ENCODE results near the gene SETD7. TPM values are rescaled to one million over a fixed set of nuclear protein-coding genes. Genes with fewer than 3 reads are reported as not detected.

SETD7 gene
- total and polyA plus RNA-seq, 2 donors (not counting 1 experiment from before 2014, with no cell fraction given): 5.1 to 13.0 TPM

DNA sequence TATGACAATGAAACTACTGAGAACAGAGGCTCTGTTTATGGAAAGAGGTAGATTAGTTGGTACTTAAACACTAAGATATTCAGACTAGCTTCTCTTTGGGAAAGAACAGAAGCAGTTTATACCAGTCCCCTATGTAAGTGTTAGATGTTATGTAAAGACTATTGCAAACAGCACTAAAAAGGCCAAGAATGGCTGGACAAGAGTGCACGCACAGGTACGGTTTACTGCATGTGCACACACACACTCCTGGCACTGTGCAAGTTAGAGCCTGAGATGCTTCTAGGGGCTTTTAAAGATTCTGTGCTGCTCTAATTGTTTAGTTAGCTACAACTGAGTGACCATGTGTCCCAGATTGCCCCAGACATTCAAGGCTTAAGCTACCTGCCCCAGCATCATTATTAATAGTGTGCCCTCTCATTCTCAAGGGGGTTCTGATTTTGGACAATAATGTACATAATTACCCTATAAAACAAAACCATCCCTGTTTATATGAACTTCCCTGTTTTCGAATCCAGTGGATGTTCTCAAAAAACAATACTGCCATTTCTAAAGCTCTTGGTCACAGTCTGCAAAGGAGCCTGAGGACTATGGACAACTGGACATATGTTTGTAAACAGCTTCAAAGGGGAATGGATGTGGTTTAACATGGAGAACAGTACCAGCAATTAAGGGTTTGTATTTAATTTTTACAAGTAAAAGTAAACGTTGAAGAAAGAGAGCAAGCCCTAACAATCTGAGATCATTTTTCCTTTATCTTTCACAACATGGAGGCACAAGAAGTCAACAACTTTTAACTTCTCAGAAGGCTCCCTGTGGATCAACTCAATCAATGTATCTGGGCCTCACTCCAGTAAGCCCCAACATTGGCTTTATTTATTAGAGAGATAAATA, 2.0 kb downstream of the SETD7 start:
- no peaks in the 10 kb centered on the region for H3K27me3 Mint-ChIP-seq
- TF ChIP-seq, protein P1, sequence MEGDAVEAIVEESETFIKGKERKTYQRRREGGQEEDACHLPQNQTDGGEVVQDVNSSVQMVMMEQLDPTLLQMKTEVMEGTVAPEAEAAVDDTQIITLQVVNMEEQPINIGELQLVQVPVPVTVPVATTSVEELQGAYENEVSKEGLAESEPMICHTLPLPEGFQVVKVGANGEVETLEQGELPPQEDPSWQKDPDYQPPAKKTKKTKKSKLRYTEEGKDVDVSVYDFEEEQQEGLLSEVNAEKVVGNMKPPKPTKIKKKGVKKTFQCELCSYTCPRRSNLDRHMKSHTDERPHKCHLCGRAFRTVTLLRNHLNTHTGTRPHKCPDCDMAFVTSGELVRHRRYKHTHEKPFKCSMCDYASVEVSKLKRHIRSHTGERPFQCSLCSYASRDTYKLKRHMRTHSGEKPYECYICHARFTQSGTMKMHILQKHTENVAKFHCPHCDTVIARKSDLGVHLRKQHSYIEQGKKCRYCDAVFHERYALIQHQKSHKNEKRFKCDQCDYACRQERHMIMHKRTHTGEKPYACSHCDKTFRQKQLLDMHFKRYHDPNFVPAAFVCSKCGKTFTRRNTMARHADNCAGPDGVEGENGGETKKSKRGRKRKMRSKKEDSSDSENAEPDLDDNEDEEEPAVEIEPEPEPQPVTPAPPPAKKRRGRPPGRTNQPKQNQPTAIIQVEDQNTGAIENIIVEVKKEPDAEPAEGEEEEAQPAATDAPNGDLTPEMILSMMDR (IDR thresholded peaks at IDR 0.05): no peak
- TF ChIP-seq EZH2 (IDR thresholded peaks at IDR 0.05; ENCODE audit: borderline replicate concordance, insufficient read depth, low read depth, low read length, poor library complexity, severe bottlenecking): no peak
- Histone ChIP-seq H3K9ac (ENCODE audit: low read length) (no peak overlapping the region), H3K4me3 (ENCODE audit: control extremely low read depth in 1 of 5, extremely low read depth in 1 of 5, insufficient read depth in 1 of 5, low read depth in 2 of 5, low read length in 4 of 5) (no peak overlapping the region), H4K20me1 (ENCODE audit: control insufficient read depth, insufficient read depth, low read length, poor library complexity, severe bottlenecking) (peaks cover 19% of the 10 kb centered on the region), H3K27ac (ENCODE audit: low read length in 2 of 2) (peak overlapping the region in 1 of 2 donors; percentile 98), H3K79me2 (ENCODE audit: control insufficient read depth, insufficient read depth, low read length) (peaks cover 65% of the 10 kb centered on the region), H3K9me3 (ENCODE audit: control extremely low read depth in 1 of 3, control insufficient read depth in 2 of 3, insufficient read depth in 1 of 3, low read length in 2 of 3) (no peaks in the 10 kb centered on the region), H3K27me3 (replicated peaks in 1 of 4; ENCODE audit: control extremely low read depth in 1 of 4, control insufficient read depth in 3 of 4, insufficient read depth in 4 of 4, low read length in 3 of 4) (no peaks in the 10 kb centered on the region), H3K4me2 (replicated peaks; ENCODE audit: low read depth, low read length, poor library complexity, severe bottlenecking) (peak overlapping the region; percentile 87), H2AFZ (ENCODE audit: insufficient read depth, low read depth, low read length, poor library complexity, severe bottlenecking) (no peak overlapping the region), H3K4me1 (ENCODE audit: control insufficient read depth in 2 of 2, insufficient read depth in 2 of 2, low read length in 2 of 2) (peaks cover 24 to 25% of the 10 kb centered on the region in 2 donors), H3K36me3 (replicated peaks in 1 of 2; ENCODE audit: control extremely low read depth in 1 of 2, control insufficient read depth in 1 of 2, extremely low read depth in 1 of 2, insufficient read depth in 2 of 2, low read length in 1 of 2) (no peaks in the 10 kb centered on the region)
- H3K9me3 Mint-ChIP-seq (ENCODE audit: insufficient read depth): no peaks in the 10 kb centered on the region
- DNase-seq (no peak), ATAC-seq (ENCODE audit: low read depth) (no peak)
- peaks cover 57% of the 10 kb centered on the region for H3K4me1 Mint-ChIP-seq
- intact Hi-C loops (cut with micrococcal nuclease): loop anchor here (2.0 kb wide), 1 partner anchor 23 kb away; no protein-coding TSS in a partner anchor
- ChIA-PET CTCF (interaction anchor here (0.6 to 4.4 kb wide), 5 partner anchors 9 to 523 kb away, joined by 3 to 24 read pairs (median 5); no protein-coding TSS in a partner anchor), POLR2A (interaction anchor here (0.6 to 0.7 kb wide), 3 partner anchors 9 to 144 kb away, joined by 3 to 9 read pairs (median 9); no protein-coding TSS in a partner anchor)
- 95% methylated on average over 2 of the region's 4 CpGs for WGBS (ENCODE audit: insufficient coverage)
- H3K4me3 Mint-ChIP-seq: peak overlapping the region; percentile 100
- H3K27ac Mint-ChIP-seq: peak overlapping the region; percentile 100

Data from B cell (primary cell).